ENCODE results near the gene NOSIP.

Gene NOSIP

GRCh38 chr19:49594993-49595818, 14.8 kb upstream of the NOSIP start:
- no peak for DNase-seq

DNA sequence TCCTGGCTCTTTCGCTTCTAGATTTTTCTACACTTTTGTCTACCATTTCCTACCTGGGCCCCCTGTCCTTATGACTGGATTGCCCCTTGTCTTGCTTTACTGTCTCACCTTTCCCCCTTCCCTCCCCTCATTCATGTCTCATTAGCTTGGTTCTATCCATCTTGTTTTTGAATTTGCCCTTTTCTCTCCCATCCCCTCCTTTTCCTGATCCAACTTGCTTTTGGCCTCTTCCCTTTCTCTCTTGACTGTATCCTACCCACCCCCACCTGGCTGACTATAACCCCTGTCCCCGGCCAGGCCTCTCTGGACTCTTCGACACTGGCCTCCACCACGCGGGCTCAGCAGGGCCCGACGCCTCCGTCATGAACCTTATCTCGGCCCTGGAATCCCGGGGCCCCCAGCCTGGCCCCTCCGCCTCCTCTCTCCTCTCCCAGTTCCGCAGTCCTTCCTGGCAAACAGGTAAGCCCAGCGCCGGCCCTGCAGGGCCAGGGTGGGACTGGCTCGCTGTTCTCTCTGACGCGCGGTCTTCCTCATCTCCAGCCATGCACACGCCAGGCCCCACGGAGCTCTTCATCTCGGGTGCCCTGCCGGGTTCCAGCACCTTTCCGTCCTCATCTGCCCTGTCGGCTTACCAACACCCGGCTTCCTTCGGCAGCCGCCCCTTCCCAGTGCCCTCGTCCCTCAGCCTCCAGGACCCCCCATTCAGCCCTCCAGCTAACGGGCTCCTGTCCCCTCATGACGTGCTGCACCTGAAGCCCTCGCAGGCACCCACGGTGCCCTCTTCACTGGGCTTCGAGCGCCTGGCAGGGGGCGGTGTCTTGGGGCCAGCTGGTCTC, 14.0 kb upstream of the NOSIP start:
- DNase-seq: no peak

- DNase-seq: peak; percentile 74
Measured at GRCh38 chr19:49593233-49594113, 13.1 kb upstream of the NOSIP start.

DNA sequence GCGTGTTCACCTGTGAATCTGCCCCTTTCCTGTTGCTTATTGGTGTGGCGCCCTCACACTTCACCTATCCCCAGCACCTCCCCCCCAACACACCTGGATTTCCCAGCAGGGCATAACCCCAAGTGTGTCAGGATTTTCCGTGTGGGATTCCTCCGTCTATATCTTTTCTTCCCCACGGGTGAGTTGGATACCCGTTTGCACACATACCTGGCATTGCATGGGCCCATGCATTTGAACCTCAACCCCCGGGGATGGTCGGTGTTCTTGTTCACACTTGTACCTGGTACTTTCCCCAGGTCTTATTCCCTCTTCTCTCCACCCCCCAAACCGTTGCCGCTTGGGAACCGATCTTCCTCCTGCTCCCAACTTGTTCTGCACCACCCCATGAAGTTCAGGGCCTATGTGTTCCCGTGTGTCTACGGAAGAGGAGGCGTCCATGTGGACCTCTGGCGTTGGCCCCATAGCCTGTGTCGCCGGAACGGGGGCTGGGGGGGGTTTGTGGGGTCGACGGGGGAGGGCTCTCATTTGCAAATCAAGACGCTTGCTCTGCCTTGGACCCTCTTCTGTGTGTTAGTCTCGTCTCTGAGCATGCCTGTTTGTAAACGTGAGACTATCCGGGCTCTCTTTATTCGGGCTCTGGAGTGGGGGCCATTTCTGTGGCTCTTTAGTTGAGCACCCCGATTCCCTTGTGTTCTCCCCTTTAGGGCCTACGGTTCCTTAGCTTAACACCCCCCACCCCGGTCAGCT, 12.3 kb upstream of the NOSIP start:
- no peak for DNase-seq

DNA sequence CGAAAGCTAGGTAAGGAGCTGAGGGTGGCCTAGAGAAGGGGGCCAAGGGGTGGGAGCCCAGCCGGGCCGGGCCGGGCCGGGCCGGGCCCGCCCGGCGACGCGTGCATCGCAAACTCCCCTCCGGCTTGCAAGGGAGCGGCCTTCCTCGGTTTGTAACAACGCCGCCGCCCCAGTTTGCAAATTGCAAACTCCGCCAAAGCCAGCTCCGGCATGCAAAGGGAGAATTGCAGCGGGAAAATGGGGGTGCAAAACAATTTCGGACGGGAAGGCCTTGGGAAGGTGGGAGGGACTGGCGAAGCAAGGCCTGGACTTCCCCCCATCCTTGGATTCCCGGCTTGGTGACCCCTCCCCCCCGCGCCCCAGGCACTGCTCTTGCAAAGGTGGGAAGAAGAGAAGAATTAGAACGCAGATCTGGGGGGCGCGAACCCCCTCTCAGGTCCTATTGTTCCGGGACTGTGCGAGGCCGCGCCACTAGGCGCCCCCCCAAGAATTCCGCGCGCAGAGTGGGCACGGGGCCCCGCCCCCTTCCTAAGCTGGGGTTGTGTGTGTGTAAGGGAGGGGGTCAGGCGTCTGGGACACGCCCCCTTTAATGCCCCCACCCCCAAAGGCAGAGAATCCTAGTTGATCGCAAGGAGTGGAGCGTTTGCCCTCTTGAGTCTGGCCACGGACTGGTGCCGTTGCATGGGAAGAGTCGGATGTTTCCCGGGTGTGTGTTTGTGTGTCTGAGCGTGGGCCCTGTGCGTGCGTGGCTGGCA, 11.6 kb upstream of the NOSIP start:
- DNase-seq: peak; percentile 15

DNA sequence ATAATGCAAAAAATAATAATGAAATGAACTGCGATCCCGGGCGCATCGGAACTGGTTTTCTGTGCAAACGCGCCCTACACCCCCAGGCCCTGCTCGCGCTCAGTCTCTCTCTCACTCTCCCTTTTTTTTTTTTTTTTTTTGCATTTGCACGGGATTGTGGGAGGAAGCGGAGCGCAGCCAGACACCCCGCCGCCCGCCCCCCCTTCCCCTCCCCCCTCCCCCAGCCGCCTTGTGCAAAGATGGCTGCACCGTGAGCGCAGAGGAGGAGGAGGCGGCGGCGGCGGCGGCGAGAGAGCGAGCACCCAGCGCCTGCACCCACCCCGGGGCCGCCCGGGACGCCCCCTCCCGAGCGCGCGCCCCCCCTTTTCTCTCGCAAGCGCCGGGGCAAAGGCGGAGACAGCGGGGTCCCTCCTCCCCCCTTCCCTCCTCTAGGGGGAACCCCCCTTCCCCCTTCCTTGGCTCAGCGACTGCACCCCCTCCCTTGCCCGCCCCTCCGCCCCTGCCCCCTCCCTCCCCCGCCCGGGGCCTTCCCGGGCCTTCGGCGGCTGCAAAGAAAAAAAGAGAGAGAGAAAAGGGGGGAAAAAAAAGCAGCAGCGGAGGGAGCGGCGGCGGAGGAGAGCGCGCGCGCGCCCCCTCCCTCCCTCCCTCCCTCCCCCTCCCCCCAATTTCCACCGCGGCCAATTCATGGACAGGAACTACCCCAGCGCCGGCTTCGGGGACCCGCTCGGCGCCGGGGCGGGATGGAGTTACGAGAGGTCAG, 10.8 kb upstream of the NOSIP start, which contains the start of gene PRR12:
TSS of gene PRR12 (plus strand) at position 212 of the 760 bp plus-strand sequence. CDS start at position 685, 473 bp downstream.
- DNase-seq: peak; percentile 20

DNA sequence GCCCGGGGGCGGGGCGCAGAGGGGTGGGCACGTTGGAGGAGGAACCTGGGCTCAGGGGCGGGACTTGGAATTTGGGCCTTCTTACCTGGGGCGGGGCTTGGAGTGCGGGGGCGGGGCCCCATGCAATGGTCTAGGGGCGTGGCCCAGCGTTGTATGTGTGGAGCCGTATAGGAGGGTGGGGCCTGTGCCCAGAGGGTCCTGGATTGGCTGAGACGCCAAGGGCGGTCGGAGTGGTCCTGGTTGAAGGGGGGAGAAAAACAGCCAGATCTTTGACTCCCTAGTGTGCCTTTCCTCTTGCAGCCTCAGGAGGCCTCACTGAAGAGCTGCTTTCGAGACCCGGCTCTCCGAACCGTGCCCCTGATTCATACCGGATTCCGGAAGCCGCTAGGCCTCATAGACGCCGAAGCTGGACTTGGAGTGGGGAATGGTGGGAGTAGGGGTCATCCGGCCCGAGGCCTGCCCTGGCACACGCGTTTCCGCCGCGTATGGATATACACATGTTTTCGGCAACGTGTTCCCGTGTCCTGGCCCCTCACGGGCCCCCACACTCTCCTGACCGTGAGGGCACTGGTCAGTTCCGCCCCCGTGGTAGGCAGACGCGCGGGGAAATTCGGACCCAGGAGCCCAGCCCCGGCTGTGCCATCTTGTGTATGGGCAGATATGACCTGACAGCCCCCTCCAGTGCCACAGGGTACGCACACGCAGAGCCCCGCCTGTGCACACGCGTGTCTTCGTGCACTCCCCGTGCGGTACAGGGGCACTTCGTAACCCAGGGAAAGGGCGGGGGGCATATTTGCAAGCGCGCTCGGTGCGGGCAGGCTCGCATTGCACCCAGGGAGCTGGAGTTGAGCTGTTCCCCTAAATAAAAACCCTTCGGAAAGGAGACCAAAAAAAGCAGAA, 10.0 kb upstream of the NOSIP start:
- DNase-seq: peak; percentile 86

DNA sequence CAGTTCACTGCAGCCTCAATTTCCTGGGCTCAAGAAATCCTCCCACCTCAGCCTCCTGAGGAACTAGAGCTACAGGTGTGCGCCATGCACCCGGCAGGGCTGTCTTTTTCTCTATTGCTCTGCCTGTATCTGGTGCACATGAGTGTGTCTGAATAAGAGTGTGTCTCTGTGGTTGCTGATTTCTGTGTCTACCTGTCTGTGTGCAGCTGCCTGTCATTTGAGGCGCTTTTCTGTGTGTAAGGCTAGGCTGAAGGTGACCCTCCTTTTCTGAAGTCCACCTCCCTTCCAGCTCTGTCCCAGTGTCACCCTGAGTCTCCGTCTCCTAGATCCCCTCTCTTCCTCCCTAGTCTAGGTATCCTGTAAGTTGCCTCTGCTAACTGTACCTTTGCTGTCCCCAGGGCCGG, 9.1 kb upstream of the NOSIP start:
- no peak for DNase-seq

GRCh38 chr19:49588365-49589122, 8.2 kb upstream of the NOSIP start:
- DNase-seq: no peak

GRCh38 chr19:49587227-49587626, 6.9 kb upstream of the NOSIP start:
- no peak for DNase-seq

- DNase-seq: no peak
Measured at GRCh38 chr19:49585023-49585422, 4.7 kb upstream of the NOSIP start.

DNA sequence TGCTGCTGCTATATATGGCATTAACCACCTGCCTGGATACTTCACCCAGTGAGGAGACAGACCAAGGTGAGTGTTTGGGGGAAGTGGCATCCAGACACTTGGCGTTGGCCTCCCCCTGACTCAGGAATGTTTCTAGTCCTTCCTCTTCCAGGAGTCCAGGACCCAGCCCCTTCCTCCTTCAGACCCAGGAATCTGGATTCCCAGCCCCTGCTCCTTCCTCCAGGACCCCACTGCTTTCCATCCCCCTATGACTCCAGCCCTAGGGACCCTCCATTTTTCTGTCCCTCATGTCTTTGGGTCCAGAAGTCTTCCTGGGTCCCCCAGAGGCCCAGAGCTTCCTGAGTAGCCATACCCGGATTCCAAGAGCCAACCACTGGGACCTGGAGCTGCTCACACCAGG, 2.9 kb upstream of the NOSIP start:
- no peak for DNase-seq

DNA sequence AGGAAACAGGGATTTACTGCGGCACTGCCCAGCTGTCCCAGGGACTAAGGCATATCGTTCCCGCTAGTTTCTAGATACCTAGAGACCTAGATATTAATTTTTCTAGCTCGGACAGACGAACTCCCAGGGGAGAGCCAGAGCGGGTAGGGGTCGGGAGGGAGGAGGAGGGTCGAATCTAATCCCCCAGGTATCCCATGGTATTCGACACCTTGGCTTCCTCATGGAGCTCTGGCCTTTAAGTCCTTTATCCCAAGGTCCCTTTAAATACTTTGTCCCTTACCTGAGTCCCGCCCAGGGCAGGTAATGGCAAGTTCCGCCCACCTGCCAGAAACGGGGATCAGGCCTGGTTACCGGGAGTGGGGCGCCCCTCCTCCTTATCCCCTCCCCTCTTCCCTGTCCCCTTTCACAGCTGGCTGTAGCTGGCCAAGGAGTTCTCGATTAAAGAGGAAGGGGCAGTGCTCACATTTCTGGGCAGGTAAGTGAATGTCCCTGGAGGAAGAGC, 702 bp upstream of the NOSIP start, which contains the start of gene PRRG2:
TSS of gene PRRG2 (plus strand) at position 310 of the 502 bp plus-strand sequence. CDS start 1,904 bp downstream, outside the sequence.
- no peak for DNase-seq

- no peak for DNase-seq
Measured at GRCh38 chr19:49579947-49580263, 451 bp downstream of the NOSIP start.

GRCh38 chr19:49579193-49579592, 1.2 kb downstream of the NOSIP start:
- DNase-seq: no peak

- DNase-seq: no peak
Measured at GRCh38 chr19:49574206-49574755, 6.1 kb downstream of the NOSIP start.

GRCh38 chr19:49573425-49573824, 6.9 kb downstream of the NOSIP start:
- no peak for DNase-seq

- DNase-seq: no peak
Measured at GRCh38 chr19:49573009-49573408, 7.3 kb downstream of the NOSIP start.

Data from NCI-H2029 treated with DMSO at 0.1 percent for 48 hours (cell line).